GM18520 (cell line): Measurements from ENCODE around the gene STOM.
"Not testable (repeated sequence)": the region's sequence is repeated elsewhere in the genome, so short reads cannot be mapped to it uniquely, and the experiment has no call there.

Source experiments
- ATAC-seq: cut with Tn5 transposase; IDR thresholded peaks from one replicate; pipeline ENCODE4 v1.9.1; 2021; ENCODE audit not compliant: unreplicated experiment

The STOM gene, protein sequence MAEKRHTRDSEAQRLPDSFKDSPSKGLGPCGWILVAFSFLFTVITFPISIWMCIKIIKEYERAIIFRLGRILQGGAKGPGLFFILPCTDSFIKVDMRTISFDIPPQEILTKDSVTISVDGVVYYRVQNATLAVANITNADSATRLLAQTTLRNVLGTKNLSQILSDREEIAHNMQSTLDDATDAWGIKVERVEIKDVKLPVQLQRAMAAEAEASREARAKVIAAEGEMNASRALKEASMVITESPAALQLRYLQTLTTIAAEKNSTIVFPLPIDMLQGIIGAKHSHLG

GRCh38 chr9:121369595-121370265, at the start of gene STOM:
TSS of gene STOM (minus strand) at chr9:121370250. CDS start at chr9:121370187, 63 bp downstream.
- ATAC-seq: peak; percentile 10

GRCh38 chr9:121411993-121412392, 41.9 kb upstream of the STOM start:
- no peak for ATAC-seq

- no peak for ATAC-seq
Measured at GRCh38 chr9:121405899-121406298, 35.8 kb upstream of the STOM start.

DNA sequence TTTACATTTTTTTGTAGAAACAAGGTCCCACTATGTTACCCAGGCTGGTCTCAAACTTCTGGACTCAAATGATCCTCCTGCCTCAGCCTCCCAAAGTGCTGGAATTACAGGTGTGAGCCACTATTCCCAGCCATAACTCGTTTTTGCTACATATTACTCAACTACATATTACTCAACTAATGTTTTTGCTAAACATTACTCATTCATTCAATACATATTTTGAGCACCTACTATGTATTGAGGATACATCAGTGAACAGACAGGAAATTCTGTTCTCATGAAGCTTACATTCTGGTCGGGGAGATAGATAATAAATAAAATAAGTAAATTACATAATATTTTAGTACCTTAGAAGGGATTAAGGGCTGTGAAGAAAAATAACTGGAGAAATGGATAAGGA, 34.9 kb upstream of the STOM start:
- ATAC-seq: no peak

GRCh38 chr9:121399883-121400607, 30.0 kb upstream of the STOM start:
- ATAC-seq: no peak

DNA sequence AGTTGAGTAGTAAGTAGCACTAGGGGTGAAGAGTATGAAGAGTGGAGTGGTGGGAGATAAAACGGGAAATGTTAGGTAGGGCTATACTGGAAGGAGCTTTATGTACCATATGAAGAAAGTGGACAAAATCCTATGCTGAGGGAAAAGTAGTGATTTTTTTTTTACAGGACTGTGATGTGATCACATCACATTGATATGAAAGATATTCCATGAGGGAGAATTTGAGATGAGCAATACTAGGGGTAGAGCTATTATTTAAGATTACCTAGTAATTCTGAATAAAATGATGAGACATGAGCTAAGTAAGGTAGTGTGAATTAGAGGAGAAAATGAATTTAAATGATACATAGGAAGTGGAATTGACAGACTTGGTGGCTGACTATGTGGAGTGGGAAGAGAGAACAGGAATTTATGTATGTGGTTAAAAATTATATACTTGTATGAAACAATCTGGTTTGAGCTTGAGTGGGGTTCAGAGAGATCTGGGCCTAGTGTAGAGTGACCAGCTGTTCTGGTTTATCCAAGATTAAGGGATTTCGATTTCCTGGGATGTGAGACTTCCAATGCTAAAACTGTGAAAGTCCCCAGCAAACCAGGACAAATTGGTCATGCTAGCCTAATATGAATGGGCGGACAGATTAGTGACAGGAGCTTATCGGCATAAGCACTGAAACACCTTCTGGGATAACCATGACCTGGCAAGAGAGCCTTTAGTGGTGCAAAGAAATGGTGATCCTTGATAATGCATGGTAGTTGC, 29.3 kb upstream of the STOM start:
- no peak for ATAC-seq

- ATAC-seq: no peak
Measured at GRCh38 chr9:121398374-121398773, 28.3 kb upstream of the STOM start.

- ATAC-seq: not testable (repeated sequence)
Measured at GRCh38 chr9:121397277-121397676, 27.2 kb upstream of the STOM start.

DNA sequence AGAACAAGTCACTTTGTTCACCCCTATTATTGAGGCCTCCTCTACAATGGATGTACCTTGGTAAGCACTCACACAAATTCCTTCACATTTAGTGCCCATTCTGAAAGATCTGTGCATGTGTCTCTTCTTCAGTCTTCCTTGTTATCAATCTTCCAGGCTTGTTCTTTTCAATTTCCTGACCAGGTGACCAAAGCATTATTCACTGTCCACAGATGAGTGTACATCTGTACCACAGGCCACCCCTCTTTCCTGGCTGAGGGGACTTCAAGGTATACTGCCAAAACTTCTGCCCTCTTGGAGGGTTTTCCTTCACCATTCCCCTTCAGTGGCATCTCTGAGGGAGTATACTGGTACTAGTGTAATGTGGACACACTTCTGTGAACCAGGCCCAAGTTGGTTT, 25.5 kb upstream of the STOM start:
- ATAC-seq: no peak

DNA sequence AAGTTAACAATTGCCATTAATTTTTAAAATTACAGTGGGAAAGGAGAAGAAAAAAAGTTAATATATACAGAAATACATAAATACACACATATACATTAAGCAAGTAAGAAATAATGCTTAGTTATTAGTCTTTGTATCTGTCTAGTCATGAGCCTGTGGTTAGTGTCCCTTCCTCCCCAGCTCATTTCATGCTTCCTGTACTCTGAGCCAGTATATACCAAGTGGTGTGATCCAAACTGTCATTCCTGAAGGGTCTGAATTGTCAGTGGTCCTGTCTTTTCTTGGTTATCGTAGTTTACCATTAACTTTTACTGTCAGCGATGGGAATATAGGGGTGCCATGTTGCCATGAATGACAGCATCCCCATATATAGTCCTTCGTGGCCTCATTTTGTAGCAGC, 24.2 kb upstream of the STOM start:
- no peak for ATAC-seq

DNA sequence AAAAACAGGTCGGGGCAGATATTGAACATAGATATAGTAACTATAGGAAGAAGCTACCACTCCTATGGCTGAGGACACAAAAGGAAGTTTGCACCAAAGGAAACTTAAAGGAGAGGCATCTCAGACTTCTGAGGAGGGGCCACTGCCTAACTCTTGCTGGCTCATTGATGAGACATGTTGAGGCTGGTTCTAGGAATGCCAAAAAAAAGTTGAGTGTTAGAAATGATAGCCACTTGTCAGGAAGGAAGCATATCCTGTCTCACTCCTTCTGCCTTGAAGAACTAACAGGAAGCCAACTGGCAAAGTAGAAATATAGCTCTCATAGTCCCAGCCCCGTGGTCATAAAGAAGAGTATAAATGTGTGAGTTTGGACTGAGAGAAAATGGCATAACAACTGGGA, 23.3 kb upstream of the STOM start:
- no peak for ATAC-seq

- ATAC-seq: no peak
Measured at GRCh38 chr9:121390372-121390771, 20.3 kb upstream of the STOM start.

DNA sequence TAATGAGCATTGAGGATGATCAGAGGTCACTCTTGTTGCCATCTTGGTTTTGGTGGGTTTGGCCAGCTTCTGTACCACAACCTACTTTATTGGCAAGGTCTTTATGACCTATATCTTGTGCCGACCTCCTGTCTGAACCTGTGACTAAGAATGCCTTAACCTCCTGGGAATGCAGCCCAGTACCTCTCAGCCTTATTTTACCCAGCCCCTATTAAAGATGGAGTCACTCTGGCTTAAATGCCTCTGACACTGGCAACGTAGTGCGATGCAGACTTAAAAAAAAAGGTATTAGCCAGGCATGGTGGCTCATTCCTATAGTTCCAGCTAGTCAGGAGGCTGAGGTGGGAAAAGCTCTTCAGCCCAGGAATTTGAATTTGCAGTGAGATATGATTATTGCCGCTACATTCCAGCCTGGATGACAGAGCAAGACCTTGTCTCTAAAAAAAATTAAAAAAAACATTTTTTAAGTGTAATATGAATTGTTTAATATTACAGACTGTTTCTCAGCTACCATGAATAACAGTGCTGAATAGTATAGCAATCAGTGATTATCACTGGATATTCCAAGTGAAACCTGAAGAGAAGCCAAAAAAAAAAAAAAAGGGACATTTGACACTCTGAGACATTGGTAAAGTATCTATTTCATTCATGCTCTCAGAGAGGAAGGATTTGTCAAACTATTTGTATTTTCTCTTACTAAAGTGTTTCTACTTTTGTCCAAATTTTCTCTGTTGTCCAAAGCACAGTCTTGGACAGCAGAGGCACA, 18.3 kb upstream of the STOM start:
- ATAC-seq: no peak

DNA sequence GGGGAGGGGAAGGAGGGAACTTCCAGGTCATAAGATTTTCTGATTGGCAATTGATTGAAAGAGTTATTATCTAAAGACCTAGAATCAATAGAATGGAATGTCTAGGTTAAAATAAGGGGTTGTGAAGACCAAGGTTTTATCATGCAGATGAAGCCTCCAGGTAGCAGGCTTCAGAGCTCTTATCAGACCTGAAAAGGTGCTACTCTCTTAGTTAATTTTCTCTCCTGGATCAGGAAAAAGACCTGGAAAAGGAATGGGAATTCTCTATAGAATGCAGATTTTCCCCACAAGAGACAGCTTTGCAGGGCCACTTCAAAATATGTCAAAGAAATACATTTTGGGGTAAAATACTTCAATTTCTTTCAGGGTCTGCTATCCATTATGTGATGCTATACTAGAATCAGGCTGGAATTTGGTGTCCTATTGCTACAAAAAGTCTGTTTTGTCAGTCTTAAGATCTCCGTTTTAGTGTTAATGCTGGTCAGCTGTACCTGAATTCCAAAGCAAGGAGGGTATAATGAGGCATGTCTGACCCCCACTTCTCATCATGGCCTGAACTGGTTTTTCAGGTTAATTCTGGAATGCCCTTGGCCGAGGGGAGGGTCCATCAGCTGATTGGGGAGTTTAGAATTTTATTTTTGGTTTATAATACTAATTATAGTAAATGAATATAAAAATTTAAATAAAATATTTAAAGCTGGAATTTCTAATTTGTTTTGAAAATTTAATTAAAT, 16.6 kb upstream of the STOM start:
- ATAC-seq: no peak

- no peak for ATAC-seq
Measured at GRCh38 chr9:121383715-121384114, 13.7 kb upstream of the STOM start.

DNA sequence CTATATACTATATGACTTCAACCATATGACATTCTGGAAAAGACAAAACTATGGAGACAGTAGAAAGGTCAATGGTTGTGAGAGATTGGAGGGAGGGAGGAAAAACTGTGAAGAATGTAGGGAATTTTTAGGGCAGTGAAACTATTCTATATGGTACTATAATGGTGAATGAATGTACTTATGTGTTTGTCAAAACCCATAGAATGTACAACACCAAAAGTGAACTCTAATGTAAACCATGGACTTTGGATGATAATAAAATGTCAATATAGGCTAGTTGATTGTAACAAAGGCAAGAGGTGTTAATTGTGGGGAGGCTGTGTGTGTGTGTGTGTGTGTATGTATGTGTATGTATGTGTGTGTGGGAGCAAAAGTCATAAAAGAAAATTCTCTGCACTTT, 10.8 kb upstream of the STOM start:
- no peak for ATAC-seq

DNA sequence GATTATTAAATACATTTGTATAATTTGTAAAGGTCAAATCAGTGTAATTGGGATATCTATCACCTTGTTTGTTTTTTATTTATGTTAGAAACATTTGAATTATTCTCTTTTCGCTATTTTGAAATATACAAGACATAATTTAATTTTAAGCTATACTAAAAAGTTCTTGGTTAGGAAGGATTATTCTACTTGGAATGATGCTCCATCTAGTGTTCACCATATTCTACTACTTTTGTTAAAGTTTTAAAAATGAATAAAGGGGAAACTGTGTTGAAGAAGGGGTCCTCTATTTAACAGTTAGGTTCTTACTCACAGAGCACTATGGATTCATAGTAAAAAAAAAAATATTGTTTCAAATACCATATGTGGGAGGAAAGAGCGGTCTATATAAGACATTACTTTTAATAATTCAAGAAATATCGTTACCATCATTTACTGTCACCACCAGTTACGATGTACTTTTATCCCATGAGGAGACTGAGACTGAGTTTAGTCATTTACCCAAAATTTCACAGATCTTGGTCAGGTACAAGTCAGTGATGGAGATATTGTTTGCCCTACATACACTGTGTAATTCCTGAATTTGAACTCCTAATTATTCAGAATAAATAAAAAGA, 6.3 kb upstream of the STOM start:
- no peak for ATAC-seq

DNA sequence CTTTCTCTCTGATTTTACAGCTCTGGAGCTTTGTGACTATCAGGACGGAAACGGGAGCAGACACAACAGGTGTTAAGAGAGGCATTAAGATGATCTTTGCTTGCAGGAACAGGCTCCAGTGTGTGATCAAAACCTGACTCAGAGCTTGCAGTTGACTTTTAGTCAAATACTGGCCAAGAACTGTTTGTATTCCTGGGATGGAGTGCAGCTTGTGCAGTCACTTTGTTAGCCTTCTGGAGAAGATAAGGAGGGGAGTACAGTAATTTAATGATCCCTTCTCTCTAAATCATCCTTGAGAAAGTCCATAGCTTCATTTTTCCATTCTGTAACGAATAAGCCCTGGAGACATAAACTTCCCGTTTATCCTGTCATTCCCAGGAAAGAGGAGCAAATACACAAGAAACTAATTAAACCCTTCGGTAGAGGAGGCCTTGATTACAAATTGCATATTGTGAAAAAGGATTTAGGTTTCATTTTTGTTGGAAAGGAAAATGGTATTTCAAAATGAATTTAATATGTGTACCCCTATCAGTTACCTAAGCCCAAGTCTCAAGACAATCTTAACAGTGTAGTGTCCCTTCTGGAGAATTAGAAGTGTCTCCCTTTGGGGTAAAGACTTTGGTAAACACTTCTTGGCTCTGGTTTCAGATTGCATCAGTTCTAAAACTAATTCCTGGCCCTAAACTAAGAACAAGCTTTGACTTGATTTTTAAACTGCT, 3.1 kb upstream of the STOM start:
- no peak for ATAC-seq
